Stimulated activated effector memory CD8-positive, alpha-beta T cell treated with anti-CD3 and anti-CD28 coated beads, Interleukin-12 subunit alpha, Interleukin-12 subunit beta, amount 100 ng/mL, for 72 hours (primary cell): ENCODE results near the gene VWA7.

Source experiments
- ATAC-seq: fragments of 150-1000 bp; cut with Tn5 transposase; 2 replicates; pipeline ENCODE4 v1.10.0; 2021
- DNase-seq, 2 donors: peaks; one replicate each; pipeline ENCODE4 v3.0.0; 2021 to 2022; ENCODE audit warnings: low spot score in 2 of 2
- H3K27ac Mint-ChIP-seq: one replicate; pipeline ENCODE4 v1.8.0; 2022; ENCODE audit warnings: mild to moderate bottlenecking, mixed read lengths
- H3K36me3 Mint-ChIP-seq: one replicate; pipeline ENCODE4 v1.8.0; 2022; ENCODE audit warnings: mild to moderate bottlenecking, mixed read lengths
- H3K4me1 Mint-ChIP-seq: one replicate; pipeline ENCODE4 v1.8.0; 2022; ENCODE audit warnings: mixed read lengths
- H3K4me3 Mint-ChIP-seq: one replicate; pipeline ENCODE4 v1.8.0; 2022; ENCODE audit warnings: mild to moderate bottlenecking, mixed read lengths
- H3K9me3 Mint-ChIP-seq: one replicate; pipeline ENCODE4 v1.8.0; 2022; ENCODE audit warnings: mixed read lengths

Gene VWA7

DNA sequence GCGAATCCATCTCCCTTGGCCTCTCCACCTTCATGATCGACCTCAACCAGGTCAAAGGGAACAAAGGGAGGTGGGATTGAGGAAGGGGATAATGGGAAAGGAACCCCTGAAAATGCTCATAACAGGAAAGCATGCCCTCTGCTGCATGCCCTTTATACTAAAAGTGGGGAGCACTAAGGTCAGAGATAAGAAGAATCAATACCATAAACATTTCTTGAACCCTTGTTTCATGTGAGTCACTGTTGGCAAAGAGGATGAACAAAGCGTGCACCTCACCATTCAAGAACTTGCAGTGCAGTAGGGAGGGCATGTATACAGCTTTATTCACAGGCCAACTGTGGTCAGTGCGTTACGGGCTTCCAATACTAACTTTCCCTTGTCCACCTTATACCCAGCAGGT lies 16.3 kb downstream of the VWA7 start:
- DNase-seq (no peak), ATAC-seq (no peak)
- H3K4me3 Mint-ChIP-seq, result no peak overlapping the region
- peaks cover 17% of the 10 kb centered on the region for H3K4me1 Mint-ChIP-seq
- no peak overlapping the region for H3K27ac Mint-ChIP-seq
- peaks cover 22% of the 10 kb centered on the region for H3K36me3 Mint-ChIP-seq
- no peaks in the 10 kb centered on the region for H3K9me3 Mint-ChIP-seq

DNA sequence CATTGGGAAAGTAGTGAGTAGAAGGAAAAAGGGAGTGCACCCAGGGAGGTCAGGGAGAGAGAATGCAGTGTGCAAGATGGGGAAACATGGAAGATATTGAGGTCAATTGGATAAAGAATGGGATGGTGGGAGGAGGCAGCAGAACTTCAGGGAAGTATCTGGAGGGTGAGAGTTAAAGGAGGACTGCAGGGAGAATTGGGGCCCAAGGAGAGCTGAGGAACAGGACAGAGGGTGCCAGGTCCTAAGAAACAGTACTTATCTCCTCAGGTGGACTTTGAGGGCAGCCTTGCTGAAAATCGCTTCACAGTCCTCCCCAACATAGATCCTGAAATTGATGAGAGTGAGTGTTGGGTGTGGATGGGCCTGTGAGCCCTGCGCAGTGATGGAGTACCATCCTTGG lies 18.8 kb downstream of the VWA7 start:
- H3K4me1 Mint-ChIP-seq, result peaks cover 7% of the 10 kb centered on the region
- no peak for ATAC-seq
- peaks cover 30% of the 10 kb centered on the region for H3K36me3 Mint-ChIP-seq
- DNase-seq, result no peak
- H3K9me3 Mint-ChIP-seq, result no peaks in the 10 kb centered on the region
- H3K4me3 Mint-ChIP-seq, result no peak overlapping the region
- no peak overlapping the region for H3K27ac Mint-ChIP-seq

DNA sequence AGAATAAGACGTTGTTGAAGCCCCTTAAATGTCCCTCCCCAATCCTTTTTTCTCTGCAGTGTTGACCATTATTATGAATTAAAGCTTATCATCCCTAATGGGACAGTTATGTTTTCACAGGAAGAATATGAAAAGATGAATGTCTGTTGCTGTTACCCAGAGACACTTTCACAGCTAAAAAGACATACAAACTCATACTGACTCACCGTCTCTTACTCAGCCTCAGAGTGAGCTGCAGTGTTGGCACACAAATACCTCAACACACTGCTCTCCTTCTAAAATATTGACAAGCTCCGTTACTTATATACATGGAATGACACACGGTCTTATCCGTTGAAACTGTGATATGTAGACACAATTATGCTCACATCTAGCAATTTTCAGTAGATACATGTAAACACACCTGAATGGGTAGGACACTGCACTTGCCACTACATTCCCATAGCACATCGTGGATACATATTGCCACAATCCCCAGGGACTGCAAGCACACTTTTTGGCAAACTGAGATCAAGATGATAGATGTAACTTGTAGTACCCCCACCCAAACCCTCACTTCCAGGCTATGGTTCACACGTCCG lies 24.3 kb downstream of the VWA7 start:
- H3K27ac Mint-ChIP-seq, result no peak overlapping the region

DNA sequence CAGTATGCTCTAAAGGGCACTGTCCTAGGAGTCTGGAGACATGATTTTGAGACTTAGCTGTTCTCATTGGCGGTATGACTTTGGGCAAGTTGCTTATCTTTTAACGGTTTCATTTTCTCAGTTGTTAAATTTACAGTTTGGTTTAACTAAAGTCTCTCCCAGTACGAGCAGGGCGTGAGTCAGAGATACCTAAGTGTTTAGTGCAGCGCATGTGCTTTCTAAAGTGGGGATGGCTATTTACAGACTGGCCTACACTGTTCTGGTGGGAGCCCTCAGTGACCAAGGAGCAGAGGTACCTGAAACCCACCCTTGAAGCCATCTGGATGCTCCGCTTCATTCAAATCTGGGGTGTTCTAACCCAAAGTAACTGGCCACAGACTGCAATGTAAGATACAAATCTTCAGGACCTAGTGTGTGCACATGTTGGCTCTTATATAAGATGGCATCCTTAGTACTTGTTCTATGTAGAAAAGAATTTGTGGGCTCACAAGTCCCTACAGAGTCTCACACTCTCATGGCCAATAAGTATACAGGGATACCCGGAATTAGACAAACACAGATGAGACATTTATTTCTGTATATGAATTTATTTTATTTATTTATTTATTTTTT lies 26.6 kb downstream of the VWA7 start:
- Mint-ChIP-seq H3K4me1 (no peaks in the 10 kb centered on the region), H3K36me3 (peaks cover 40% of the 10 kb centered on the region), H3K4me3 (no peak overlapping the region), H3K27ac (no peak overlapping the region), H3K9me3 (no peaks in the 10 kb centered on the region)
- no peak for DNase-seq
- ATAC-seq, result no peak

More for the DNA sequence above, 24.3 kb downstream of the VWA7 start:
- Mint-ChIP-seq H3K9me3 (no peaks in the 10 kb centered on the region), H3K4me3 (no peak overlapping the region), H3K36me3 (peaks cover 18% of the 10 kb centered on the region), H3K4me1 (no peaks in the 10 kb centered on the region)
- no peak for DNase-seq
- peak; percentile 44 for ATAC-seq

DNA sequence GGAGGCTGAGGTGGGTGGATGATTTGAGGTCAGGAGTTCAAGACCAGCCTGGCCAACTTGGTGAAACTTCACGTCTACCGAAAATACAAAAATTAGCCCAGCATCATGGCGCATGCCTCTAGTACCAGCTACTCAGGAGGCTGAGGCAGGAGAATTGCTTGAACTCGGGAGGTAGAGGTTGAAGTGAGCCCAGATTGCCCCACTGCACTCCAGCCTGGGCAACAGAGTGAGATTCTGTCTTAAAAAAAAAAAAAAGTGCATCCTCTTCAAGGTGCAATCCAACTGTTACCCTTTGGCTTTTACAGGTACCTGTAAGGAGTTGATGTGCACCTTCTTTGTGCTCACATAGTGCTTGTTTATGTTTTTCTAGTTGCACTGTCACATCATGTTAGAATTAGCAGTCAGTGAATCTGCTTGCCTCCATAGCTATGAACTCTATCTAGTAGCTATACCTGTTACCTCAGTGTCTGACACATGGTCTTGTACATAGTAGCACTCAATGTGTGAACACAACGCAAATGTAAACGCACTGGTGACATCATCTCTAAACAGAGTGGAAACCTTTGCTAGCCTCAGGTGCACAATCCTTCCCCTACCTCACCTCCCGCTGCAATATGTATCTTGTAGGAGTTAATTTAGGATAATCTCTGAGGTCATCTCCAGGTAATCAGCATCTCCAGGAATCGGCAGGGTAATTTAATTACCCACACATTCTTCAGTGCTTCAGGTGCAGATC lies 27.7 kb downstream of the VWA7 start:
- Mint-ChIP-seq H3K9me3 (no peaks in the 10 kb centered on the region), H3K27ac (no peak overlapping the region), H3K36me3 (peaks cover 50% of the 10 kb centered on the region), H3K4me3 (no peak overlapping the region), H3K4me1 (no peaks in the 10 kb centered on the region)
- no peak for ATAC-seq
- DNase-seq, result no peak

DNA sequence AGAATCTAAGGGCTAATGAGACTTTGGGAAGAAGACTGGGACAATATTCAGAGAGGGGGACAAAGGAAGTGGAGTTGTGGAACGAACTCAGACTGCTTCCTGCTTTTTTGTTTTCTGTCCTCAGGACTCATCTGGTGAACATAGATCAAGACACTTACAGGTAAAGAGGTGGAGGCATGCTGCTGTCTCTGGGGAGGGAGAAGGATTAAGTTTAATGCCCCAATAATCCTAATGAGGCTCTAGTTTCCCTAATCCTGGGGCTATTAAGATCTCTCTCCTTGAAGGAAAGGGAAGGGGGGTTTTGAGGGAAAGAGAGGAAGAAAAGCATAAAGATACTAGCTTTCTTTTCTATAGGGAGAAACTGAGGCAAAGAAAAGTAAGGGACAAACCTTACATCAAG lies 32.7 kb downstream of the VWA7 start:
- H3K36me3 Mint-ChIP-seq, result peaks cover 92% of the 10 kb centered on the region
- ATAC-seq (no peak), DNase-seq (no peak)
- no peak overlapping the region for H3K27ac Mint-ChIP-seq
- no peak overlapping the region for H3K4me3 Mint-ChIP-seq
- peaks cover 20% of the 10 kb centered on the region for H3K4me1 Mint-ChIP-seq
- no peaks in the 10 kb centered on the region for H3K9me3 Mint-ChIP-seq

DNA sequence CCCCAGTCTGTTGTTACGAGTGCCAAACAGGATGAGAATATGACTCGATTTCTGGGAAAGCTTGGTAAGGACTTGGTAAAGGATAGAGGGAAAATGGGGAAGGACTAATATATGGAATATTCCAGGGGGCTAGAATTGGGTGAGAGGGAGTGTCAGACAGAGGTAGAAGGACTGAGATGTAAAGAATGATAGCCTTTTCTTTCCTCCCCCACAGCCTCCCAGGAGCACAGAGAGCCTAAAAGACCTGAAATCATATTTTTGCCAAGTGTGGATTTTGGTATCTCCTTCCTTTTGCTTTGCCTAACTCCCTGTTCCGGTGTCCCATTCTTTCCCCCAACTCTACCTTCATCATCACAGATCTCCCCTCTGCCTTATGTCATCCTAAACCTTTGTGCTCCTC lies 34.2 kb downstream of the VWA7 start:
- Mint-ChIP-seq H3K4me3 (no peak overlapping the region), H3K36me3 (peaks cover 84% of the 10 kb centered on the region), H3K9me3 (no peaks in the 10 kb centered on the region), H3K4me1 (peaks cover 36% of the 10 kb centered on the region), H3K27ac (no peak overlapping the region)
- ATAC-seq (no peak), DNase-seq (no peak)

DNA sequence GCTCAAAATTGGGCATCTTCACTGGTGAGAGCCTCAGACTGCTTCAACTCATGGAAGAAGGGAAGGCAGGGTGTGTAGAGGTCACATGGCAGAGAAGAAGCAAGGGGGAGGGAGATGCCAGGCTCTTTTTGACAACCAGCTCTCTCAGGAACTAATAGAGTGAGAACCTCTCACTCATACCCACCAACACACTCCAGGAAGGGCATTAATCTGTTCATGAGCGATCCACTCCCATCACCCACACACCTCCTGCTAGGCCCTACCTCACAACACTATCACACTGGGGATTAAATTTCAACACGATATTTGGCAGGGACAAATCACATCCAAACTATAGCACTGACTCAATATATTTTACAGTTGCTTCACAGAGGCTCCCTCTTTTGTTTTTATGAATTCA lies 35.3 kb downstream of the VWA7 start:
- Mint-ChIP-seq H3K4me1 (peaks cover 46% of the 10 kb centered on the region), H3K4me3 (peak overlapping the region; percentile 84), H3K27ac (peak overlapping the region; percentile 68), H3K9me3 (no peaks in the 10 kb centered on the region), H3K36me3 (peaks cover 74% of the 10 kb centered on the region)
- DNase-seq (no peak), ATAC-seq (no peak)

DNA sequence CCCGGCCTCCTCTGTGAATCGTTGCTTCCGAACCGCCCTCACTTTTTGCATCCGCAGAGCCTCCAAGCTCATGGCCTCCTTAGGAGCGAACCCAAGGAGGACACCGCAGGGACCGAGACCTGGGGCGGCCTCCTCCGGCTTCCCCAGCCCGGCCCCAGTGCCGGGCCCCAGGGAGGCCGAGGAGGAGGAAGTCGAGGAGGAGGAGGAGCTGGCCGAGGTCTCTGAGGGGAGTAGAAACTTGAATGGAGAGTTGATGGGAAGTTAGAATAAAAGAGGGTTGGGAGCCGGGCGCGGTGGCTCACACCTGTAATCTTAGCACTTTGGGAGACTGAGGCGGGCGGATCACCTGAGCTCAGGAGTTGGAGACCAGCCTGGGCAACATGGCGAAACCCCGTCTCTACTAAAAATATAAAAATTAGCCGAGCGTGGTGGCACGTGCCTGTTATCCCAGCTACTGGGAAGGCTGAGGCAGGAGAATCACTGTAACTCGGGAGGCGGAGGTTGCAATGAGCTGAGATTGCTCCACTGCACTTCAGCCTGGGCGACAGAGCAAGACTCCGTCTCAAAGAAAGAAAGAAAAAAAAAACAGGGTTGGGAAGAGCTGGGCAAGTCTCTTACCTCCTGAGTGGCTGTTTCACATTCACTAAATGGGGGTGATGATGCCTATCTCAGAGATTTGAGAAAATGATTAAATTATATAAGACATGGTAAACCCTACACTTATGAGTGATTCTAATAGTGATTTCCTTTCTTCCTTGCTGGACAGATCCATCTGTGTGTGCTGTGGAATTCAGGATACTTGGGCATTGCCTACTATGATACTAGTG lies 36.5 kb downstream of the VWA7 start:
- Mint-ChIP-seq H3K9me3 (no peaks in the 10 kb centered on the region), H3K27ac (peak overlapping the region; percentile 92), H3K4me3 (peak overlapping the region; percentile 84), H3K36me3 (peaks cover 71% of the 10 kb centered on the region), H3K4me1 (peaks cover 52% of the 10 kb centered on the region)
- ATAC-seq, result no peak
- no peak for DNase-seq

DNA sequence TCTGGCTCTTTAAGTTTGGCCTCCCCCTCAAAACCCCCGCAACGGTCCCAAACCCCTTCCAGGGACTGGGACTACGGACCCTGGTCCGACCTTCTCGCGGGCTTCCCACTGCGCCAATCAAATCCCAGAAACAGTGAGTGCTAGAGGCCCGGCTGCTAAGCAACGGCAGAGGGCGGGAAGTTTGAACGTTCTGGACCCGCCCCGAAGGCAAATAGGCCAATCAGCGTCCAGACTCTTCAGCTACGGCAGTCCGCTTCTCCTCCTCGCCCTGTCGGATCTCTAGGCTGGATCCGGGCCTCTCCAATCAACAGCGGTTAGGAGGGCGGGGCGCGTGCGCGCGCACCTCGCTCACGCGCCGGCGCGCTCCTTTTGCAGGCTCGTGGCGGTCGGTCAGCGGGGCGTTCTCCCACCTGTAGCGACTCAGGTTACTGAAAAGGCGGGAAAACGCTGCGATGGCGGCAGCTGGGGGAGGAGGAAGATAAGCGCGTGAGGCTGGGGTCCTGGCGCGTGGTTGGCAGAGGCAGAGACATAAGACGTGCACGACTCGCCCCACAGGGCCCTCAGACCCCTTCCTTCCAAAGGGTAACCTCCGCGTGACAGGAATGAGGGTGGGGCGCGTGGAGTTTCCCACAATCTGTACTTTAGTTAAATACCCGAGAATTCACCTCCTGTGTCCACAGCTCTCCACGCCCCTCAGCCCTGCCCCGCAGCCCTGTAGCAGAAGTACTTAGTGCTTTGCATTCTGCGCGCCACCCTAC lies 37.3 kb downstream of the VWA7 start, which contains the start of gene MSH5:
TSS of gene MSH5 (plus strand) at position 367 of the 758 bp plus-strand sequence. CDS start 462 bp downstream, outside the sequence.
- DNase-seq (peak; percentile 85 to 98), ATAC-seq (peak; percentile 93)
- H3K4me3 Mint-ChIP-seq, result peak within 1 kb of the TSS; percentile 84
- H3K4me1 Mint-ChIP-seq, result peaks cover 52% of the 10 kb centered on the region
- no peaks in the 10 kb centered on the region for H3K9me3 Mint-ChIP-seq
- peak within 1 kb of the TSS; percentile 92 for H3K27ac Mint-ChIP-seq
- H3K36me3 Mint-ChIP-seq, result peaks cover 71% of the 10 kb centered on the region

DNA sequence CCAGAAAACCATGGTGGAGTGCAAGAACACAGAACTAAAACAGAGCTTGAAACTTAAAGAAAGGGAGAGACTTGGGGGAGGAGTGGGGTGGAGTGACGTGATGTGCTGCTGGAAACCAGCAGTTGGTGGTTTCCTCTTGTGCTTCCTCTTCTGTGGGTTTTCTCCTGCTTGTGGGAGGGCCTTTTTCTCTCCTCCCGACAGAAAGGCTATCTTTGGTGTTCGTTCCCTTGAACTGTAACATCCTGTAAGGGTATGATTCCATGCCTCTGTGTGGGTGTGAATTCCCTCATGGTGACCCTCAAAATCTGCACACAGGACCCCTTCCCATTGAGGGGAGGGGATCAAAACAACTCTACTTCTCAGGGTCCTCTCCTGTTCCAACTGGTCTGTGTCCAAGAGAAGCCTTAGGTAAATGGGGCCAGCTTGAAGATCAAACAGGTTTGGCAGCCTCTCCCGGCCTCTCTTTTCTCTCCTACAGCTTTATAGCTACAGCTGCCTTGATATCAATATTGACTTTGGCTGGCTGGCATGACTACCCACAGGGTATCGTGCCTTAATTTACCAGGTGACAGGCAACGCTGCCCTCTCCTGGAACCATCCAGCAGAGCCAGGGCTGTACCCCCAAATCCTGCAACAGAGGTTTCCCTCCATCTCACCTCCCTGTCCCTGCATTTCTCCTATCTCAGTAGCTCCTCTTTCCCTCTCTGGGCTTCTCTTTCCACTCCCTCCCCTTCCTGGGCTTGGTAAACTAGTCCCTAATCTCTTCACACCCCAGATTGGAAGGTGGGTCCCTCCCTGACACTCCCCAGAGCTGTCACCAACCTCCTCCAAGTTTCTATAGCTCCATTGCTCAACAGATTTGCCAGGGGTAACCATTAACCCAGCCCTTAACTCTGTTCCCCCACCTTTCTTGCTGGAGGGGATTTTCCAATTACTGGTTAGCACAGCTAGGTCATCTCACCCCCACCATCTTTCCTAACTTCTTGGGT lies 38.8 kb downstream of the VWA7 start:
- Mint-ChIP-seq H3K27ac (peak overlapping the region; percentile 92), H3K4me3 (peak overlapping the region; percentile 84), H3K9me3 (no peaks in the 10 kb centered on the region), H3K36me3 (peaks cover 72% of the 10 kb centered on the region), H3K4me1 (peaks cover 67% of the 10 kb centered on the region)
- DNase-seq (peak; percentile 20 to 75), ATAC-seq (no peak)

DNA sequence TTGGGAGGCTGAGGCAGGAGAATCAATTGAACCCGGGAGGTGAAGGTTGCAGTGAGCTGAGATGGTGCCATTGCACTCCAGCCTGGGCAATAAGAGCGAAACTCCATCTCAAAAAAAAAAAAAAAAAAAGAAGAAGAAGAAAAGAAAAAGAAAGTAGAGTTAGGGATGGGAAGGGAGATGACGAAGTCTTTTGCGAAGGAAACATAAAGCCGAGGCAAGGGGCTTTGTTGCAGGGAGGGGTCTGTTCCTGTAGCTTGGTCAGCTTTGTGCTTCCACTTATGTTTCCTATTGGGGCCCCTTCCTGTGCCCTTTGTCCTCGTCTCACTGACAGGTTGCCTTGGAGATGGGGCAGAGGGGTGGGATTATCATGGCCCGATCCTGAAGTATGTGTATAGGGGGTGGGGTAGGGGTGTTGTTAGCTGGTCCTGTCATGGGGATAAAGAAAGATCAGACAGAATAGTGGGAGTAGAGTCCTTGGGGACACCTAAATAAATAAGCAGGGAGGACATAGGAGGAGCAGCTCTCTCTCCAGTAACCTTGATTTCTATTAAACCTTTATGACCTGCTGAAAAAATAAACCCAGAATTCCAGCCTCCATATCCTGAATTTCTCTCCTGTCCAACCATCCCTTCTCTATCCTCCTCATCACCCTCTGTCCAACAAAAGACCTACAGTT lies 39.7 kb downstream of the VWA7 start:
- peak overlapping the region; percentile 92 for H3K27ac Mint-ChIP-seq
- ATAC-seq, result no peak
- H3K4me3 Mint-ChIP-seq, result peak overlapping the region; percentile 84
- H3K4me1 Mint-ChIP-seq, result peaks cover 71% of the 10 kb centered on the region
- H3K36me3 Mint-ChIP-seq, result peaks cover 72% of the 10 kb centered on the region
- H3K9me3 Mint-ChIP-seq, result no peaks in the 10 kb centered on the region
- no peak for DNase-seq

DNA sequence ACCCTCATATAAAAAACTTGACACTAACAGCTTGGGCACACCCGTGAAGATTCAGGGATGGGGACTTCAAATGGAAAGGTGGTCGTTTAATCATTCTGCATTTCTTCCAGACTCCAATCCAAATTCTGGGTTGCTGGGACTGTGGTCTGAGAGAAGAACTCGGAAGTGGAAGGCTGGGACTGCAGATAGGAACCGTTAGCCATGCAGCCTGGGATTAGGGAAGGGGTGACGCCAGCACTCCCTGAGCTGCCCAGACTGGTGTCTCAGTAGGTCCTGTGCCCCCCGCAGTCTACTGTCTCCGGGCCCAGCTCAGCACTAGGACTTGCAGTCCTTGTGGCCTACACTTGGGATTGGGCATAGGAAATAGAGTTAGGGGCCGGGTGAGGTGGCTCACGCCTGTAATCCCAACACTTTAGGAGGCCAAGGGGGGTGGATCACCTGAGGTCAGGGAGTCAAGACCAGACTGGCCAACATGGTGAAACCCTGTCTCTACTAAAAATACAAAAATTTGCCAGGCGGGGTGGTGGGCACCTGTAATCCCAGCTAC lies 40.3 kb downstream of the VWA7 start:
- DNase-seq, result no peak
- Mint-ChIP-seq H3K27ac (peak overlapping the region; percentile 92), H3K4me3 (peak overlapping the region; percentile 84), H3K36me3 (peaks cover 72% of the 10 kb centered on the region), H3K4me1 (peaks cover 70% of the 10 kb centered on the region), H3K9me3 (no peaks in the 10 kb centered on the region)
- no peak for ATAC-seq
